ENCODE results near the gene TBC1D16. TPM values are rescaled to one million over a fixed set of nuclear protein-coding genes. Genes with fewer than 3 reads are reported as not detected.
"Not testable (repeated sequence)": the region's sequence is repeated elsewhere in the genome, so short reads cannot be mapped to it uniquely, and the experiment has no call there.

The TBC1D16 gene
- total RNA-seq, 1 donor from 2014 or later, result 257 TPM

DNA sequence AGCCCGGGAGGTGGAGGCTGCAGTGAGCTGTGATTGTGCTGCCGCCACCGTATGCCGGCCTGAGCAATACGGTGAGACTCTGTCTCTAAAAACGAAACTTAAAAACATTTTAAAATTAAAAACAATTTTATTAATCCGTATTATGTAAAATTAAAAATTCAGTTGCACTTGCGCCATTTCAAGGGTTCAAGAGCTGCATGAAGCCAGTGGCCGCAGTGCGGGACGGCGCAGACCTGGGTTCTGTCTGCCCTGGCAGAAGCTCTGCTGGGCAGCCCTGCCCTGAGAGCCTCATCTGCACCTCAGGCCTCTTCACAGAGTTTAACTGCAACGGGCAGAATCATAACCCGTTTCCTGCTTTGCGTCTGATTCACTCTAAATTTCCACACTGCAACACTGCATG lies 31.7 kb downstream of the TBC1D16 start:
- no peak for DNase-seq (ENCODE audit: low read depth)

DNA sequence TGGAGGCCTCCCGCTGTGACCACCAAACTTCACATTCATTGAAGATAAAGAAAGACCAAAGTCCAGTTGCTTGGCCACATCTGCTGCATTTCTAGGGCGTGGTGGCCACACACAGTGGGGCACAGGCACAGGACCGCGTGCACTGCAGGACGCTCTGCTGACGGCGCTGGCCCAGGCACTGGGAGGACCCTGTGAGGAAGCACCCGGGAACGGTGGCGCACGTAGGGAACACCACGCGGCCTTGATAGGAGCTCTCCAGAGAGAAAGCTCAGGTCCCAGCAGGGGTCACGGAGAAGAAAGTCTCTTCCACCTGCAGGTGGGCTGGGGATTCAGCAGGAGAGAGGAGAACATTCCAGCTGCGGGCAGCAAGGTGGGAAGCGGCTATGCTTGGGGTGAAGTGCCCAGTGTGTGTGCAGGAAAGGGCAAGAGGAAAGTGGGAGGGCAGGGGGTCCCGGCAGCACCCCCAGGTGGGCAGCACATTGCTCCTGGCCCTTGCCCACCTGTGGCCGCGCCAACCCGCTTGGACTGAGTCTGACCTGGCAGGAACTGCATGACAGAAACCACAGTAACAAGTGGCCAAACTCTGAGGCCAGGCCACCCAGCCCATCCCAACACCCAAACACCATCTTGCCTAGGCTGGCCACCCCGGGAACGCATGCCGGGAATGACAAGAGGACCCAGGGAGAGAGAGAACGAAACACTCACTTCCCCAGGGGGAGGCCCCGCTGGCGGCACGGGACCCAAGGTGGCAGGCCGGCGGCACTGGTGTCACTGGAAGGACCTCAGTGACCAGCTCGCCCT lies 32.8 kb downstream of the TBC1D16 start:
- no peak for DNase-seq (ENCODE audit: low read depth)

DNA sequence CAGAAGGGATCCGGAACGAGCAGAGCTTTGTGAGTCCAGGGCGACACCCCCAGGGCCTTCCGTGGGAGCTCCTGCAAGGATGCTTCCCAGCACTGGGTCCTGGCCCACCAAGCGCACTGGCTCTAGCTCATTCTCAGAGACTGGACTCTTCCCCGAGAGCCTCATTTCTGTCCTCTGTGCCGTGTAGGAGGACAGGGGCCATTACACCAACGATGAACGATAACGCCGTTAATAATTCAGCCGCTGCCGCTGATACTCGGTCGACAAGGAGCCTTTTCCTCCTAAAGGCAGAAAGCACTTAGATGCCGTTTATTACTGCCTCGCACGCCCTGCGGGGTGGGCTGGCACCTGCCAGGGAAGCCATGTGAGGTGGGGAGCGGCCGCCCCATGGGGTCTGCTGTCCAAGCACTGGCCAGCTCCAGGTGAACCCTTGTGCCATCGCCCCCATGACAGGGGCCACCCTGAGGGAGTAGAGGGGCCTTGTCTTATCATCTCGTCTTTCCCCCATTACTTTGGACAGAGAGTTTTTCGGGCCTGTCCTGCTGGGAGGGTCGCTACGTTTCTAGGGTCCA lies 33.5 kb downstream of the TBC1D16 start:
- no peak for DNase-seq (ENCODE audit: low read depth)

DNA sequence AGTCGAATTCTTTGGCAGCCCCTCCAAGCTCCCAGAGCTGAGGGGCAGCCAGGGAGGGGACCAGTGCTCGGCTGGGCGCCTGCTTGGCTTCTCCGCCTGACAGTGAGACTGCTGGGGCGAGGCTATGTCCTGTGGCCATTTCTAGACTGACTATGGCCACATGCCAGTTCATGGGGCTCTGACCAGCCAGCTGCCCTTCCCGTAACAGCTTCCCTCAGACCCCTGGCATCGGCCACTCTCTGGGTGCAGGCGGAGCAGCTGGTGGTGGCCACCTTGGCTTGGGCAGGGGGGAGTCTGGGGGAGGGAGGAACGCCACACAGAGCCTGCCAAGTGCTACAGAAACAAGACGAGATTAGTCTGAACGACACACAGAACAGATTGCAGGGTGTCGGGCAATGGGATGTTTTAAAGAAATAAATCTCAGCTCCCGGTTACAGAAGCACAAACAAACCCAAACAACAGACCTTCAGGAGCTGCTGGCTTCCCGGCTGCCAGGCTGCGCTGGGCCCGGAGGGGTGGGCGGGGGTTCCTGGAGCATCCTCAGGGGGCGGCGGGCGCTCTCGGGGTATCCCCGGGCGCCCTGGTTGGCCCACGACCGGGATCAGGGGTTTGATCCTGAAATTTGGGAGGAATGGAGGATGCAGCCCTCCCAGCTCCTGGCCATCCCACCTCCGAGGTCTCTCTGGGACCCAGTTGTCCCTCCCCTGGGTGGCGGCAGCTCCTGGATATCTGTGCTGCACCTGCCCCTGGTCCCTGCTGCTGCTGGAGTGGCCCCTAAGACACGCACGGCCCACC lies 34.5 kb downstream of the TBC1D16 start:
- DNase-seq (ENCODE audit: low read depth), result no peak

DNA sequence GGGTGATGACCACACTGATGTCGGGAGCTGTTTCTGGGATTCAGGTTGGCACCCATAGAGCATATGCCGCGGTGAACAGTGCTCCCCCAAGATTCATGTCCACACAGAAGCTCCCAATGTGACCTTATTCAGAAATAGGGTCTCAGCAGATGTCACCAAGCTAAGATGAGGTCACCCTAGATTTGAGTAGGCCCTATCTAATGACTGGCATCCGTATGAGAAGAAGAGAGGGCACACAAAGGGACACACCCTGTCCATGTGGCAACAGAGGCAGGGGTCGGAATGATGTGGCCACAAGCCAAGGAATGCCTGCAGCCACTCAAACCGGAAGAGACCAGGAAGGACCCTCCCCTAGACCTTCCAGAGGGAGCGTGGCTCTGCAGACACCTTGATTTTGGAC lies 35.5 kb downstream of the TBC1D16 start:
- DNase-seq (ENCODE audit: low read depth), result no peak

DNA sequence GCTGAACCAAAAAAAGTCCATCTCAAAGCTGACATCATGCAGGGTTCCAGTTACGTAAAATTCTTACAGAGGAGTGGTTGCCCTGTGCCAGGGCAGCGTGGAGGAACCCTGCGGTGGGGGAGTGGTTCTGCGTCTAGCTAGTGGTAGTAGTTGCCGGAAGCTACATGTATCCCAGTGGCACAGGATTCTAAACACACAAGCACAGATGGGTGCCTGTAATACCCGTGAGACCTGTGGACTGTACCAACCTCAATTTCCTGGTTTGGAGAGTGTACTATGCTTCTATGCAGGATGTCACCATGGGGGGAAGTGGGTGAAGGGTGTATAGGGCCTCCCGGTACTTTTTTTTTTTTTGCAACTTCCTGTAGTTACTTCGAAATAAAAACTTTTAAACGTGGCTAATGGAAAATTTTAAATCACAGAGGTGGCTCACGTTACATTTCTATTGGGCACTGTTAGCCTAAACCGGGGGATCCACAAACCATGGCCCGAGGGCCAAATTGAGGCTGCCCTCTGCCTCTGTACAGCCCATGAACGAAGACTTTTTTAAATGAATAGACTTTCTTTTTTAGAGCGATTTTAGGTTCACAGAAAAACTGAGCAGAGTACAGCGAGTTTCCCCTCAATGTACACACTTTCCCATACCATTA lies 38.5 kb downstream of the TBC1D16 start:
- no peak for DNase-seq (ENCODE audit: low read depth)

DNA sequence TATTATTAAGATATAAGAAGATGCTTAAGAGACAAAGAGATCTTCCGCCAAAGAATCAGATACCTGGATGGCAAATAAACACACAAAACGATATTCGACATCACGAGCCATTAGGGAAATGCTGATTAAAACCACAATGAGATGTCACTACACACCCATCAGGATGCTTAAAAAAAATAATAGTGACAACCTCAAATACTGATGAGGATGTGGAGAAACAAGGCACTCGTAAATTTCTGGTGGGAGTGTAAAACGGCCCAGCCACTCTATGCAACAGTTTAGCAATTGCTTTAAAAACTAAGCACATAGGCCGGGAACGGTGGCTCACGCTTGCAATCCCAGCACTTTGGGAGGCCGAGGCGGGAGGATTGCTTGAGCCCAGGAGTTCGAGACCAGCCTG lies 39.4 kb downstream of the TBC1D16 start:
- no peak for DNase-seq (ENCODE audit: low read depth)

DNA sequence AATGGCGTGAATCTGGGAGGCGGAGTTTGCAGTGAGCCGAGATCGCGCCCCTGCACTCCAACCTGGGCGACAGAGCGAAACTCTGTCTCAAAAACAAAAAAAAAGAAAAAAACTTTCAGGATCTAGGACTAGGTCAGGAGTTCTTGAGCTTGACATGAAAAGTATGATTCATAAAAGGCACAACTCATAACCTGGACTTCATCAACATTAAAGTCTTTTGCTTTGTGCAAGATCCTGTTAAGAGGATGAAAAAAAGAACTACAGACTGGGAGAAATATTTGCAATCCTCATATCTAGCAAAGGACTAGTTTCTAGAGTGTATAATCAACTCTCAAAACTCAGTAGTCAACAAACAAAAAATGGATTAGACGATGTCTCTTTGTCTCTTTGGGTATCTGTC lies 40.0 kb downstream of the TBC1D16 start:
- no peak for DNase-seq (ENCODE audit: low read depth)

DNA sequence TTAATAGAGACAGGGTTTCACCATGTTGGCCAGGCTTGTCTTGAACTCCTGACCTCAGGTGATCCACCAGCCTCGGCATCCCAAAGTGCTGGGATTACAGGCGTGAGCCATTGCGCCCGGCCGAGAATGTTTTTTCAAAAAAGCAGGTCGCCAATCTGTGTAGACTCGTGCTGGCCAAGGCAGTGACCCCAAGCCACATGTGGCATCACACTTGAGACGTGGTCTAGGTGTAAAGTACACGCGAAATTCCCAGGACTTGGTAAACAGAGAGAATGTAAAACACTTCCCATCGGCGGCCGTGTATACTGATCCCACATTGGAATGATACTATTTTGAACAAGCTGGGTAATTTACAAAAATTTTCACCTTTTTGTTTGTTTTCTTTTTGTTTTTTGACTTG lies 41.1 kb downstream of the TBC1D16 start:
- DNase-seq (ENCODE audit: low read depth), result no peak

DNA sequence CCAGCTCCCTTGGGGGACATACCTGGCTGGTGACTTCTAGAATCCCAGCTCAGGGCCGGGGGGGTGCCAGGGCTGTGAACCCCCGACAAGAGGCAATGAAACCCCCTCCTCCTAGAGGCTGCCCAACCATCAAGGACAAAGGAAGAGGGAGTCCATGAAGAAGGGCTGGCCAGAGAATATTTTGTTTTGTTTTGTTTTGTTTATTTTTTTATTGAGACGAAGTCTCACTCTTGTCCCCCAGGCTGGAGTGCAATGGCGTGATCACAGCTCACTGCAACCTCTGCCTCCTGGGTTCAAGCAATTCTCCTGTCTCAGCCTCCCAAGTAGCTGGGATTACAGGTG lies 41.5 kb downstream of the TBC1D16 start:
- not testable (repeated sequence) for DNase-seq (ENCODE audit: low read depth)

DNA sequence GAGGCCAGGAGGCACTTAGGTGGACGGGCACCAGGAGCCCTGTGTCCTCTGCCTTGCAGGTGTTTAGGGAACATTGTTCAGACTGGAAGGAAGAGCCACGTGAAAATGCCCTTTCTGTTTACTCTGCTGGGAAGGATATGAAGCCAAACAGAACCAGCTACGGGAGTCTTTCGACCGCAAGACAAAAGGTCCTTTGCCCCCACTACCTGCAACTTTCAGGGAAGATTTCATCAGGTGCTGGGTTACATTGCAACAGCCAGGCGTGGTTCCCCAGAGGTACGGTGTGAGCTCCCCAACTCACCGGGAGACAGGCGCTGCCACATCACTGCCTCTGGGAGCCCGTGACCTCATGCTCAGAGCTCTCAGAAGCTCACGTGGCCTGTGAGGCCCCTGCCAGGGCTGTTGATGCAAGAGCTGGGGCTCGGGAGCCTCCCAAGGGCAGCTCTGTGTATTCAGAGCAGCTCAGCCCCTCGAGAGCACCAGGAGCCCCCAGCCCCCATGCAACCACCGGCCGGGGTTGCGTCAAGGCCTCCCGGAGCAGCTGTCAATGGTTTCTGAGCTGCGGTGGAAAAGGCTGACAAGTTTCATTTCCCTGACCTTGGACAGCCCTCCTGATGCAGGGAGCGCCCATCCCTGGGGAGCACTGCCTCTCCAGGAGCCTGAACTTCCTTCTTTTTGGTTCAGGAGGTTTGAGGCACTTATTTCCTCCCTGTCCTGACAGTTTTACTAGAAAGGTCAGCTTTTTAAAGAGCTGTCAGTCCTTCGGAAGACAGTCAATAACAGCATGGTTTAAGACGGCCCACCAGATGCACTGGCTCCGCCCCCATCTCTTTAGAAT lies 42.1 kb downstream of the TBC1D16 start:
- DNase-seq (ENCODE audit: low read depth), result peak; percentile 83

DNA sequence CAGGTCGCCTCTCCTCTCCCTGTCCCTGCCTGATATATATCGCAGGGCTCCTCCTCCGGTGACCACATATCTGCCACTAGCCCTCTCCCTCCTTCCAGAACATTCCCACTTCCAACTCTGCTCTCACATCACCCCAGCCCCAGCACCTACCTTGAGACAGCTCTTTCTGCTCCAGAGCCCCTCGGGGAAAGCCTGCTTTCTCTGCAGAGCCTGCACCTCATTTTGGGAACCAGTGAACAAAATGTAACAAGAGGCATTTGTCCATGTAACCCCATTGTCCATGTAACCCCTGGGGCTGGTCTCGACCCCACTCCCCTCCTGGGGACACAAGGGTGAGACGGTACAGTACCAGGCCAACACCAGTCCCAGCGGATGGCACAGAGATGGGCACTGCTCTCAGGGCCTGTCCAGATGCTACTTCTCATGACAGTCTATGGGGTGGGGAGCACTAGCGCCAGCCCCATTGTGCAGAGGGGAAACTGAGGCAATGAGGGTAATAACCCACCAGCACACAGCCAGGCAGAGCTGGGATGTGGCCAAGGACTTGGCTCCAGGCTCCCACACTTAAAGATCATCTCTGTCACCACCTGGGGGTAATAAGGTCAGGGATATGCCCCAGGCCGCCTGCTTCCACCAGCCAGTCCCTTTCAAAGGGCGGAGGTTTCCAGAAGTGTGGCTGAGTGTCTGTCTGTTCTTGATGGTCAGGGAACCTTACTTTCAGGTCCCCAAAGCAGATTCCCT lies 42.9 kb downstream of the TBC1D16 start:
- DNase-seq (ENCODE audit: low read depth), result no peak

DNA sequence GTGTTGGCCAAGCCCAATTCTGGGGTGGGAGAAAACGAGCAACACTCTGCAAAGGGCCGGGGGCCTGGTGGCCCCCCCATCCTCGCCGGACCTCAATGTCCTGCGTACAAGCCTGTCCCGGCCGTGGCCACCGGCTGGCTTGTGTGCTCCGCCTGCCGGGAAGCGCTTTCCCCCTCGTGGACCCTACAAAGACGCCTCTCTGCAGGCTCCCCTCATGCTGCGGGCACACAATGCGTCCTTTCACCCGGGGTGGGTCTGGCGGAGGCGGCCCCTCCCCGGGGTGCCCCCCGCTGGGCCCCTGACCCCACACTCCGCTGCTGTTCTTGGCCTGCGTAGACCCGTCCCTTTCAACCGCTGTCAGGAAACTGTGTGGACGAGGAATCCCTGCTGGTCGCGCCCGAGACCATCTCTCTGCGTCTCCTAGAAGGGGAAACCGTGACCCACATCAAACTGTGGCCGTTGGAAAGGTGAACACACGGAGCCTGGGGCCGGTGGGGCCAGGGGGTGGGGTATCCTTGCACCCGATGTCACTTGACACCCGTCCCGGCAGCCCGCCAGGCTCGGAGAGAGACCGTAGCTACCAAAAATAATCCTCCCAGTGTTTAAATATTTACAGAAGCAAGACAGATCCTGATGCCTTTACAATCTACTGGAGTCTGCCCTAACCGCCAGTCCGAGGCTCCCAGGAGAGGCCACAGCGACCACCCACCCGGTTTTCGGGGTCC lies 43.6 kb downstream of the TBC1D16 start:
- DNase-seq (ENCODE audit: low read depth), result no peak

DNA sequence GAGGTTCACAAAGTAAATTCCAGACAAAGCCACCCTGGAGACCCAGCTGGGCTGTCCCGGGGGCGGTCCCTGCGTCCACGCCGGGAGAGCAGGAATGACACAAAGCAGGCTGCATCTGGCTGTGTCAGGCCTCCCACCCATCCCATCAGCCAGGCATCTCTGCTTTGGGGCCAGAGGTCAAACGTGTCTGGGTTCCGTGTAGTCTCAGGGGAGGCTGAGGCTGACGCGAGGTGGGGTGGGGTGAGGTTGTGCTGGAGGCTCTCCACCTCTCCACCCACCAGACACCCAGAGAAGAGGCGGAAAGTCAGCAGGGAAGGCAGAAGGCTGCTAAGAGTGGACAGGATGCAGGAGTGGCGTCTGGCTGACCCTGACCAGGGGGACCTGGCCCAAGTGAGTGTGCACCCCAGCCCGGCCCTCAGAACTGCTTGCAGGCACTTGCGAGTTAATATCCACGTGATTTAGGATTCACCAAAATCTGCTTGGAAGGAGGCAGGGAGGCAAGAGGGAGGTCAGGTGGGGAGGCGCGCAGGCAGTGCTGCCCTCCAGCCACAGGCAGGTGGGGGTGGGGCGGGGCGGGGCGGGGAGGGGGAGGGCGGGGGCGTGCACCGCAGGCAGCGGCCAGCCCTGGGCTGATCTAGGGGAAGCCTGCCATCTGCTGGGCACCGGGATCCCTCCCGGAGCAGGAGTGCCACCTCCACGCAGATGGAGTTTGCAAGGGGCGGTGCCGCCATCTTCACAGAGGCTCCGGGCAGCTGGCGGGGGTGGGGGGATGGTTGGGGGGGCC lies 44.3 kb downstream of the TBC1D16 start:
- DNase-seq (ENCODE audit: low read depth), result peak; percentile 56

DNA sequence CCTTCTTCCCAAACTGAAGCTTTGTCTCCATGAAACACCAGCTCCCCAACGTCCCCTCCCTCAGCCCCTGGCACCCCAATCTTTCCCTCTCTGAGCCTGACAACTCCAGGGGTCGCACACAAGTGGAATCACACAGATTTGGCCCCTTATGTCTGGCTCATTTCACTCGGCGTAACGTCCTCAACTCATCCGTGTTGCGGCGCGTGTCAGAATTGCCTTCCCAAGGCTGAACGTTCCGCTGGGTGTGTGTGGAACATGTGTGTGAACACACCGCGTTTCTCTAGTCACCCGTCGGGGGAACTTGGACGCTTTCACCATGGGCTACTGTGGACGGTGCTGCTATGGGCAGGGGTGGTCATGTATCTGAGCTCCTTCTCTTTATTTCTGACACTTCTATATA lies 45.0 kb downstream of the TBC1D16 start:
- DNase-seq (ENCODE audit: low read depth), result no peak

DNA sequence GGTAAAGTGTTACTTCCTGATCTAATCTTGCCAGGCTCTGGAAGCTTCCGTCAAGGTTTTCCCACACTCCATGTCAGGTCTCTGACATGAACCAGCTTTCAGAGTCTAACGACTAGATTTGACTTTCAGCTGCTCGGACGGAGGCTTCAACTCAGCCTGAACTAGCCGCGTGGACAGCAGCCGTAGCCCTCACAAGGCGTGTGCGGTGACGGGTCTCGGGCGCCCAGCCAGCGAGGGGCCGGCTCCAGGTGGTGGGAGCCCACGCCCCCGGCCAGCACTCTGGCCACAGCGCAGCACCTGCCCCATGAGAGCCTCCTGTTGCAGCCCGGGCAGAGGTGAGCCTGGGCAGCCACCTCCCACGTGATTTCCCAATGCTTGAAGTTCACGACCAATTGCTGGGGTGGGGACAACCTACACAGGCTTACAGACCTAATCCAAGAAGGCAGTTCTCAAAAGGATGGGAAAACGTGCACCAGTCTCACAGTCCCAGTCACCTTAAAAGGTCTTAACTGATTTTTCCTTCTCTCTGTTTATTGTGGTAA lies 45.5 kb downstream of the TBC1D16 start:
- no peak for DNase-seq (ENCODE audit: low read depth)

DNA sequence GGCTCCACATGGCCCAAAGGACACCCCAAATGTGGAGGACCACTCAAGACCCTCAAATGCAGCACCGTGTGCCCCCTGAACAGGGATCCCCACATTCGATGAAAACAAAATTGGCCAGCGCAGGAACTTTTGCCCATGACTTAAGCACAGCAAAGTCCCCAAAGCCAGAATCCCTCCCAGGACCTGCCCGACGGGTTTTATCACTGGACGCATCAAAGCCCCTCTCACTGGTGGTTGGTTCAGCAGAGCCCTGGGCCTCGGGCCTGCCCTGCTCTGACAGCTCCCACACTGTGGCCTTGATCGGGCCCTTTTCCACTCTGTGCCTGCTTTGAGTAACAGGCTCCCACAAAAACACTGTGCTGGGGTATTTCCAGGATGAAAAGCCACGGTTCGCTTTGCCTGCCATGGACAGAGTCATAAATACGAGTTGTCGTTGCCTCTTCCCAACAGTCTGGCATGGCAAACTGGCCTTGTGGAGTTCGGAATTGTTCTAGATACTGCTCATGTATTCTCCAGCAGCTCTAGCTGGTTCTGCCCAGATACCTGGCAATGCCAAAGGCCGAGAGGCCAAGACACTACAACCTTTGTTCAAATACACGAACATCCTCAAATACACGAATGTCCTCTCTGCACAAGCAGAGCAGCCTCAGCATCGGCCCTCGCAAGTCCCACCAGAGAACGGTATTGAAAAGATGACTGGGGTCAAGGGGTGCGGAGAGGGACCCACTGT lies 46.4 kb downstream of the TBC1D16 start:
- no peak for DNase-seq (ENCODE audit: low read depth)

All from renal cortical epithelial cell (primary cell).